Measurements from ENCODE around the gene SMARCC1. TPM values are rescaled to one million over a fixed set of nuclear protein-coding genes. Genes with fewer than 3 reads are reported as not detected.

SMARCC1 gene
- total RNA-seq, 1 donor from 2014 or later, result 146 TPM

- Mint-ChIP-seq H3K9me3 (ENCODE audit: unreplicated experiment) (no peaks in the 10 kb centered on the region), H3K4me1 (ENCODE audit: low read depth, unreplicated experiment) (peaks cover 14% of the 10 kb centered on the region), H3K27me3 (ENCODE audit: low read depth, unreplicated experiment) (no peaks in the 10 kb centered on the region), H3K4me3 (ENCODE audit: unreplicated experiment) (no peak overlapping the region), H3K27ac (ENCODE audit: unreplicated experiment) (no peak overlapping the region), H3K36me3 (ENCODE audit: low read depth, unreplicated experiment) (peaks cover 2% of the 10 kb centered on the region)
- TF ChIP-seq EZH2 (IDR thresholded peaks at IDR 0.05; ENCODE audit: insufficient read depth, low read length), result no peak
- TF ChIP-seq, protein P1, sequence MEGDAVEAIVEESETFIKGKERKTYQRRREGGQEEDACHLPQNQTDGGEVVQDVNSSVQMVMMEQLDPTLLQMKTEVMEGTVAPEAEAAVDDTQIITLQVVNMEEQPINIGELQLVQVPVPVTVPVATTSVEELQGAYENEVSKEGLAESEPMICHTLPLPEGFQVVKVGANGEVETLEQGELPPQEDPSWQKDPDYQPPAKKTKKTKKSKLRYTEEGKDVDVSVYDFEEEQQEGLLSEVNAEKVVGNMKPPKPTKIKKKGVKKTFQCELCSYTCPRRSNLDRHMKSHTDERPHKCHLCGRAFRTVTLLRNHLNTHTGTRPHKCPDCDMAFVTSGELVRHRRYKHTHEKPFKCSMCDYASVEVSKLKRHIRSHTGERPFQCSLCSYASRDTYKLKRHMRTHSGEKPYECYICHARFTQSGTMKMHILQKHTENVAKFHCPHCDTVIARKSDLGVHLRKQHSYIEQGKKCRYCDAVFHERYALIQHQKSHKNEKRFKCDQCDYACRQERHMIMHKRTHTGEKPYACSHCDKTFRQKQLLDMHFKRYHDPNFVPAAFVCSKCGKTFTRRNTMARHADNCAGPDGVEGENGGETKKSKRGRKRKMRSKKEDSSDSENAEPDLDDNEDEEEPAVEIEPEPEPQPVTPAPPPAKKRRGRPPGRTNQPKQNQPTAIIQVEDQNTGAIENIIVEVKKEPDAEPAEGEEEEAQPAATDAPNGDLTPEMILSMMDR (IDR thresholded peaks at IDR 0.05; ENCODE audit: insufficient read depth, low read depth, low read length), result no peak
- Histone ChIP-seq H3K4me2 (ENCODE audit: low read length) (no peak overlapping the region), H3K4me1 (ENCODE audit: insufficient read depth, low read length) (no peaks in the 10 kb centered on the region), H2AFZ (ENCODE audit: low read depth, low read length) (no peak overlapping the region), H3K27ac (ENCODE audit: low read depth, low read length) (no peak overlapping the region), H4K20me1 (ENCODE audit: insufficient read depth, low read length) (peaks cover 78% of the 10 kb centered on the region), H3K36me3 (ENCODE audit: insufficient read depth, low read length) (peaks cover 17% of the 10 kb centered on the region), H3K4me3 (ENCODE audit: insufficient read depth, low read depth, low read length) (no peak overlapping the region), H3K9me3 (ENCODE audit: insufficient read depth, low read depth, low read length) (no peaks in the 10 kb centered on the region), H3K9ac (ENCODE audit: low read length) (no peak overlapping the region), H3K27me3 (ENCODE audit: insufficient read depth, low read length) (no peaks in the 10 kb centered on the region), H3K79me2 (ENCODE audit: insufficient read depth, low read length) (peaks cover 95% of the 10 kb centered on the region)
- FAIRE-seq (no peak), DNase-seq (ENCODE audit: low read depth) (no peak)
Measured at GRCh38 chr3:47741925-47742324, 39.8 kb downstream of the SMARCC1 start.

DNA sequence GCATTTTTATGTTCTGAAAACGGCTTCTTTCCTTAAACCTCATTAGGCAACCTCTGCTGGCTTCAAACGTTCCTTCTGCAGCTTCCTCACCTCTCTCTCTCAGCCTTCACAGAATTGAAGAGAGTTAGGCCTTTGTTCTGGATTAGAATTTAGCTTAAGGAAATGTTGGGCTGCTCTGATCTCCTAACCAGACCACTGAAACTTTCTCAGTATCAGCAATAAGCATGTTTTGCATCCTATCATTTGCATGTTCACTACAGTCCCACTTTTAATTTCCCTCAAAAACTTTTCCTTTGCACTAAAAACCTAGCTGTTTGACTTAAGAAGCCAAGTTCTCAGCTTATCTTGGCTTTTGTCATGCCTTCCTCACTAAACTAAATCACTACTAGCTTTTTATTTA lies 49.5 kb downstream of the SMARCC1 start:
- no peak for TF ChIP-seq EZH2 (IDR thresholded peaks at IDR 0.05; ENCODE audit: insufficient read depth, low read length)
- TF ChIP-seq, protein P1 (IDR thresholded peaks at IDR 0.05; ENCODE audit: insufficient read depth, low read depth, low read length), result no peak
- peaks cover 22% of the 10 kb centered on the region for H3K36me3 Mint-ChIP-seq (ENCODE audit: low read depth, unreplicated experiment)
- H3K27ac Mint-ChIP-seq (ENCODE audit: unreplicated experiment), result no peak overlapping the region
- H3K27me3 Mint-ChIP-seq (ENCODE audit: low read depth, unreplicated experiment), result no peaks in the 10 kb centered on the region
- H3K27ac ChIP-seq (ENCODE audit: low read depth, low read length), result no peak overlapping the region
- peaks cover 24% of the 10 kb centered on the region for H4K20me1 ChIP-seq (ENCODE audit: insufficient read depth, low read length)
- no peaks in the 10 kb centered on the region for H3K4me1 ChIP-seq (ENCODE audit: insufficient read depth, low read length)
- no peak overlapping the region for H3K4me3 Mint-ChIP-seq (ENCODE audit: unreplicated experiment)
- no peak overlapping the region for H3K4me2 ChIP-seq (ENCODE audit: low read length)
- H3K9me3 ChIP-seq (ENCODE audit: insufficient read depth, low read depth, low read length), result no peaks in the 10 kb centered on the region
- DNase-seq (ENCODE audit: low read depth) (no peak), FAIRE-seq (no peak)
- H3K79me2 ChIP-seq (ENCODE audit: insufficient read depth, low read length), result peaks cover 33% of the 10 kb centered on the region
- no peak overlapping the region for H2AFZ ChIP-seq (ENCODE audit: low read depth, low read length)
- no peaks in the 10 kb centered on the region for H3K9me3 Mint-ChIP-seq (ENCODE audit: unreplicated experiment)
- no peaks in the 10 kb centered on the region for H3K4me1 Mint-ChIP-seq (ENCODE audit: low read depth, unreplicated experiment)
- no peaks in the 10 kb centered on the region for H3K27me3 ChIP-seq (ENCODE audit: insufficient read depth, low read length)
- H3K9ac ChIP-seq (ENCODE audit: low read length), result no peak overlapping the region
- peaks cover 48% of the 10 kb centered on the region for H3K36me3 ChIP-seq (ENCODE audit: insufficient read depth, low read length)
- no peak overlapping the region for H3K4me3 ChIP-seq (ENCODE audit: insufficient read depth, low read depth, low read length)

GRCh38 chr3:47731061-47731460 lies 50.6 kb downstream of the SMARCC1 start:
- no peak for FAIRE-seq
- H3K27me3 ChIP-seq (ENCODE audit: insufficient read depth, low read length), result no peaks in the 10 kb centered on the region
- no peak overlapping the region for H2AFZ ChIP-seq (ENCODE audit: low read depth, low read length)
- no peaks in the 10 kb centered on the region for H3K9me3 ChIP-seq (ENCODE audit: insufficient read depth, low read depth, low read length)
- no peaks in the 10 kb centered on the region for H3K4me1 Mint-ChIP-seq (ENCODE audit: low read depth, unreplicated experiment)
- DNase-seq (ENCODE audit: low read depth), result no peak
- H3K4me3 ChIP-seq (ENCODE audit: insufficient read depth, low read depth, low read length), result no peak overlapping the region
- no peak overlapping the region for H3K4me2 ChIP-seq (ENCODE audit: low read length)
- peaks cover 30% of the 10 kb centered on the region for H4K20me1 ChIP-seq (ENCODE audit: insufficient read depth, low read length)
- H3K4me3 Mint-ChIP-seq (ENCODE audit: unreplicated experiment), result no peak overlapping the region
- H3K36me3 Mint-ChIP-seq (ENCODE audit: low read depth, unreplicated experiment), result peaks cover 22% of the 10 kb centered on the region
- TF ChIP-seq, protein P1 (IDR thresholded peaks at IDR 0.05; ENCODE audit: insufficient read depth, low read depth, low read length), result no peak
- no peak for TF ChIP-seq EZH2 (IDR thresholded peaks at IDR 0.05; ENCODE audit: insufficient read depth, low read length)
- no peaks in the 10 kb centered on the region for H3K9me3 Mint-ChIP-seq (ENCODE audit: unreplicated experiment)
- H3K79me2 ChIP-seq (ENCODE audit: insufficient read depth, low read length), result peaks cover 25% of the 10 kb centered on the region
- H3K27ac Mint-ChIP-seq (ENCODE audit: unreplicated experiment), result no peak overlapping the region
- no peaks in the 10 kb centered on the region for H3K27me3 Mint-ChIP-seq (ENCODE audit: low read depth, unreplicated experiment)
- H3K4me1 ChIP-seq (ENCODE audit: insufficient read depth, low read length), result no peaks in the 10 kb centered on the region
- peaks cover 43% of the 10 kb centered on the region for H3K36me3 ChIP-seq (ENCODE audit: insufficient read depth, low read length)
- no peak overlapping the region for H3K9ac ChIP-seq (ENCODE audit: low read length)
- H3K27ac ChIP-seq (ENCODE audit: low read depth, low read length), result no peak overlapping the region
